Left colon (tissue), 2 donors: ENCODE results near the gene SELENOI. TPM values are rescaled to one million over a fixed set of nuclear protein-coding genes. Genes with fewer than 3 reads are reported as not detected.
A peak's percentile ranks its signal among the peaks of the same experiment; 100 is the strongest.
"Not testable (repeated sequence)": the region's sequence is repeated elsewhere in the genome, so short reads cannot be mapped to it uniquely, and the experiment has no call there.

Source experiments
- ATAC-seq: fragments of 200-7000 bp; cut with Tn5 transposase; one replicate; pipeline ENCODE4 v1.9.1; 2020; ENCODE audit warnings: mild to moderate bottlenecking, moderate library complexity
- DNase-seq, 2 donors: peaks; one replicate each; pipeline ENCODE4 v3.0.0-alpha.2; 2020
- intact Hi-C, 2 donors: fragments of 100-400 bp; cut with DNase I in 1 of 2; cut with micrococcal nuclease in 1 of 2; formaldehyde crosslinking; loops; one replicate each; pipeline versions ENCODE4 v1.11.2 to v1.14.0; 2022; cut with DNase I, micrococcal nuclease
- total RNA-seq, 2 donors: library from RNA; stranded (reverse); fragmentation: NEBNext Ultra II Directional; extraction: Animal tissue kit (Norgen Biotek cat#: 25700); gene quantifications; one replicate each; pipeline ENCODE4 v1.2.1, GENCODE V29; 2021
- donor health status: DM: no; HTN: no; CAD: no.
- donor health status: DM: yes; HTN: yes; CAD: no.

Gene SELENOI
- total RNA-seq, 2 donors from 2014 or later = 31.7 to 44.5 TPM

GRCh38 chr2:26352892-26353291 is 6.9 kb downstream of the SELENOI start:
- ATAC-seq (peak; percentile 66), DNase-seq (no peak)
- intact Hi-C loops = no loop called here

GRCh38 chr2:26354469-26354868 is 8.5 kb downstream of the SELENOI start:
- intact Hi-C loops, ATAC-seq, DNase-seq: not testable (repeated sequence)

- DNase-seq (no peak), ATAC-seq (no peak)
- intact Hi-C loops = no loop called here
Observed at GRCh38 chr2:26355038-26355995, 9.4 kb downstream of the SELENOI start.

GRCh38 chr2:26356111-26356510 is 10.2 kb downstream of the SELENOI start:
- intact Hi-C loops = no loop called here
- ATAC-seq (no peak), DNase-seq (no peak)

GRCh38 chr2:26356771-26357170 is 10.8 kb downstream of the SELENOI start:
- intact Hi-C loops = no loop called here
- DNase-seq (no peak), ATAC-seq (no peak)

- intact Hi-C loops = no loop called here
- DNase-seq = no peak
- no peak for ATAC-seq
Observed at GRCh38 chr2:26359886-26360473, 14.0 kb downstream of the SELENOI start.

- DNase-seq (no peak), ATAC-seq (peak; percentile 96)
- intact Hi-C loops = no loop called here
Observed at GRCh38 chr2:26363323-26363722, 17.4 kb downstream of the SELENOI start.

GRCh38 chr2:26363958-26364357 is 18.0 kb downstream of the SELENOI start:
- ATAC-seq (no peak), DNase-seq (no peak)
- intact Hi-C loops = no loop called here

GRCh38 chr2:26364669-26365068 is 18.7 kb downstream of the SELENOI start:
- no peak for ATAC-seq
- no peak for DNase-seq
- intact Hi-C loops = no loop called here

- intact Hi-C loops = no loop called here
- ATAC-seq (no peak), DNase-seq (no peak)
Observed at GRCh38 chr2:26366957-26367356, 21.0 kb downstream of the SELENOI start.

- intact Hi-C loops, DNase-seq, ATAC-seq: not testable (repeated sequence)
Observed at GRCh38 chr2:26369664-26370063, 23.7 kb downstream of the SELENOI start.

- ATAC-seq, intact Hi-C loops, DNase-seq: not testable (repeated sequence)
Observed at GRCh38 chr2:26370909-26371308, 25.0 kb downstream of the SELENOI start.

GRCh38 chr2:26376799-26377198 is 30.9 kb downstream of the SELENOI start:
- ATAC-seq (no peak), DNase-seq (no peak)
- intact Hi-C loops = no loop called here

- intact Hi-C loops = no loop called here
- no peak for DNase-seq
- ATAC-seq = no peak
Observed at GRCh38 chr2:26380281-26380680, 34.3 kb downstream of the SELENOI start.

GRCh38 chr2:26382564-26382963 is 36.6 kb downstream of the SELENOI start:
- DNase-seq (no peak), ATAC-seq (no peak)
- intact Hi-C loops = no loop called here

- DNase-seq = no peak
- ATAC-seq = no peak
- intact Hi-C loops = no loop called here
Observed at GRCh38 chr2:26384183-26384582, 38.2 kb downstream of the SELENOI start.

GRCh38 chr2:26384597-26384996 is 38.7 kb downstream of the SELENOI start:
- ATAC-seq (no peak), DNase-seq (no peak)
- intact Hi-C loops = no loop called here

- ATAC-seq = no peak
- DNase-seq = no peak
- intact Hi-C loops = no loop called here
Observed at GRCh38 chr2:26387189-26387588, 41.2 kb downstream of the SELENOI start.

- ATAC-seq = no peak
- DNase-seq = no peak
- intact Hi-C loops = no loop called here
Observed at GRCh38 chr2:26394694-26395093, 48.8 kb downstream of the SELENOI start.

- intact Hi-C loops = no loop called here
- ATAC-seq (no peak), DNase-seq (no peak)
Observed at GRCh38 chr2:26395394-26395793, 49.5 kb downstream of the SELENOI start.
